K562 (cell line): ENCODE measurements around the gene NAPA. TPM values are rescaled to one million over a fixed set of nuclear protein-coding genes. Genes with fewer than 3 reads are reported as not detected.

Experiments used
- ATAC-seq: fragments of 200-7000 bp; cut with Tn5 transposase; 3 replicates; pipeline ENCODE4 v1.9.1; 2020; ENCODE audit warnings: moderate library complexity
- BruUV-seq: library from RNA; stranded (reverse); fragments of 400-500 nt; replicated peaks from 2 replicates; lab custom pipeline; 2021; lab: Mats Ljungman, UMichigan
- CTCF ChIA-PET: fragments of 300-600 bp; formaldehyde crosslinking; extraction: SDS; loops from one replicate; lab custom pipeline; 2021; ENCODE audit warnings: low intra/inter-chr PET ratio; lab: Yijun Ruan, JAX
- POLR2A ChIA-PET: fragments of 300-600, 350-650 bp; sonication (Branson Sonifier 250); formaldehyde crosslinking; extraction: SDS; loops from one replicate; lab custom pipeline; 2021; ENCODE audit warnings: antibody characterized with exemption, inconsistent platforms; lab: Yijun Ruan, JAX
- DNase-seq, 4 experiments: peaks; one replicate each; pipeline versions ENCODE4 v3.0.0 to v3.0.0-alpha.2; 2011 to 2018; ENCODE audit warnings: low spot score in 3 of 4, mixed read lengths in 3 of 4; ENCODE audit errors: extremely low read depth in 1 of 4
- FAIRE-seq: peaks from 2 replicates; lab custom pipeline; 2011; peaks lifted over from hg19 to GRCh38; lab: Jason Lieb, UNC
- H2AFZ ChIP-seq: 2 replicates; pipeline ENCODE4 v1.6.0; 2011; ENCODE audit warnings: low read depth, low read length, control low read depth, inconsistent platforms
- H3K27ac ChIP-seq: fragments of 200-600 bp; 3 replicates; pipeline ENCODE4 v1.8.0; 2011; ENCODE audit warnings: low read depth, mild to moderate bottlenecking, control low read depth, inconsistent platforms, low read length, moderate library complexity, mixed read lengths; ENCODE audit errors: extremely low read depth
- H3K27me3 ChIP-seq, 2 experiments: fragments of 300-600 bp in 1 of 2; 2 replicates in 1 of 2; 3 replicates in 1 of 2; pipeline versions ENCODE4 v1.6.0 to v1.8.0; 2011; ENCODE audit warnings: inconsistent platforms in 2 of 2, low read length in 2 of 2, mild to moderate bottlenecking in 1 of 2, mixed read lengths in 1 of 2, moderate library complexity in 1 of 2; ENCODE audit not compliant: control insufficient read depth in 2 of 2, insufficient read depth in 2 of 2
- H3K36me3 ChIP-seq: fragments of 300-600 bp; 3 replicates; pipeline ENCODE4 v1.8.0; 2011; ENCODE audit warnings: mild to moderate bottlenecking, low read length, inconsistent platforms; ENCODE audit not compliant: control insufficient read depth, insufficient read depth
- H3K4me1 ChIP-seq, 2 experiments: fragments of 200-600 bp in 1 of 2; replicated peaks in 1 of 2; 2 replicates in 1 of 2; 3 replicates in 1 of 2; pipeline versions ENCODE4 v1.5.1 to v1.8.0; 2011; ENCODE audit warnings: inconsistent platforms in 2 of 2, low read length in 2 of 2, mild to moderate bottlenecking in 1 of 2, mixed read lengths in 1 of 2, moderate library complexity in 1 of 2; ENCODE audit not compliant: control insufficient read depth in 2 of 2, insufficient read depth in 2 of 2
- H3K4me2 ChIP-seq: 2 replicates; pipeline ENCODE4 v1.6.1; 2011; ENCODE audit warnings: low read length, control low read depth, inconsistent platforms, mixed read lengths; ENCODE audit not compliant: insufficient read depth
- H3K4me3 ChIP-seq: fragments of 200-600 bp; sonication (generic), shearing (Covaris generic); 2 replicates; pipeline ENCODE4 v1.5.1; 2016; ENCODE audit warnings: control low read depth, inconsistent platforms
- H3K79me2 ChIP-seq: fragments of 200-600 bp; 3 replicates; pipeline ENCODE4 v1.8.0; 2011; ENCODE audit warnings: low read length, inconsistent platforms; ENCODE audit not compliant: control insufficient read depth, insufficient read depth
- H3K9ac ChIP-seq, 2 experiments: 2 replicates each; pipeline versions ENCODE4 v1.6.0 to v1.6.1; 2011; ENCODE audit warnings: low read depth in 2 of 2, low read length in 2 of 2, control low read depth in 1 of 2, inconsistent platforms in 1 of 2, mild to moderate bottlenecking in 1 of 2, mixed read lengths in 1 of 2; ENCODE audit not compliant: insufficient read depth in 1 of 2
- H3K9me1 ChIP-seq: one replicate; pipeline ENCODE4 v1.6.0; 2011; ENCODE audit warnings: inconsistent platforms, mild to moderate bottlenecking, low read length, moderate library complexity; ENCODE audit not compliant: control insufficient read depth, insufficient read depth
- H3K9me3 ChIP-seq: replicated peaks from 2 replicates; pipeline ENCODE4 v1.5.1; 2011; ENCODE audit warnings: low read depth, low read length, inconsistent platforms; ENCODE audit not compliant: control insufficient read depth, insufficient read depth
- H4K20me1 ChIP-seq: replicated peaks from 2 replicates; pipeline ENCODE4 v1.6.1; 2011; ENCODE audit warnings: low read length, inconsistent platforms, mixed read lengths; ENCODE audit not compliant: control insufficient read depth, insufficient read depth
- DLX4 ChIP-seq: fragments of 250-450 bp; sonication (Bioruptor Pico); IDR thresholded peaks from 2 replicates; pipeline ENCODE4 v1.6.1; 2021; ENCODE audit warnings: mild to moderate bottlenecking
- E4F1 ChIP-seq: fragments of 250-450 bp; sonication (Bioruptor Pico); IDR thresholded peaks from 2 replicates; pipeline ENCODE4 v1.5.0; 2021; ENCODE audit warnings: mild to moderate bottlenecking, borderline replicate concordance
- HEY1 ChIP-seq: fragments of 250-450 bp; sonication (Bioruptor Pico); IDR thresholded peaks from 2 replicates; pipeline ENCODE4 v1.5.0; 2020; ENCODE audit warnings: mild to moderate bottlenecking, moderate library complexity, borderline replicate concordance
- LARP7 ChIP-seq: fragments of 450-650 bp; IDR thresholded peaks from 2 replicates; pipeline ENCODE4 v1.6.1; 2016
- NEUROD1 ChIP-seq: fragments of 150-350 bp; IDR thresholded peaks from 2 replicates; pipeline ENCODE4 v1.6.1; 2014; ENCODE audit warnings: borderline replicate concordance, low read length, low read depth; ENCODE audit not compliant: partially characterized antibody
- PHB2 ChIP-seq: fragments of 450-650 bp; IDR thresholded peaks from 2 replicates; pipeline ENCODE4 v1.6.1; 2017; ENCODE audit warnings: low read depth
- POLR2H ChIP-seq: IDR thresholded peaks from 2 replicates; pipeline ENCODE4 v1.6.1; 2016; ENCODE audit warnings: missing genetic modification characterization, low read depth, mild to moderate bottlenecking, control low read depth, missing compliant biosample characterization, moderate library complexity
- RCOR1 ChIP-seq, 2 experiments: IDR thresholded peaks; 2 replicates each; pipeline ENCODE4 v1.6.1; 2012; ENCODE audit warnings: low read depth in 2 of 2, low read length in 2 of 2, borderline replicate concordance in 1 of 2, improper control_type of control experiment in 1 of 2
- RFX5 ChIP-seq: IDR thresholded peaks from 2 replicates; pipeline ENCODE4 v1.6.1; 2011; ENCODE audit warnings: low read depth, mild to moderate bottlenecking, improper control_type of control experiment, low read length
- SMAD1 ChIP-seq: fragments of 150-350 bp; IDR thresholded peaks from 2 replicates; pipeline ENCODE4 v1.6.1; 2014; ENCODE audit warnings: low read length, low read depth; ENCODE audit not compliant: partially characterized antibody
- SP2 ChIP-seq: IDR thresholded peaks from 2 replicates; pipeline ENCODE4 v1.6.1; 2011; ENCODE audit warnings: mild to moderate bottlenecking, low read depth, low read length, moderate library complexity; ENCODE audit not compliant: poor library complexity, severe bottlenecking; ENCODE audit errors: extremely low read depth
- TCF3 ChIP-seq: sonication (generic); formaldehyde crosslinking; IDR thresholded peaks from 2 replicates; pipeline ENCODE4 v1.4.0; 2020; ENCODE audit warnings: mild to moderate bottlenecking, missing genetic modification reagents
- TEAD1 ChIP-seq, 2 experiments: fragments of 450-650 bp in 1 of 2; sonication (generic) in 1 of 2; formaldehyde crosslinking; IDR thresholded peaks; 2 replicates each; pipeline versions ENCODE4 v1.4.0 to v1.8.0; 2020 to 2022; ENCODE audit warnings: mild to moderate bottlenecking in 2 of 2, missing genetic modification reagents in 1 of 2
- TRIM28 ChIP-seq: fragments of 450-650 bp; IDR thresholded peaks from 2 replicates; pipeline ENCODE4 v1.6.1; 2017
- ZNF134 ChIP-seq: fragments of 250-450 bp; sonication (Bioruptor Pico); conservative IDR thresholded peaks from 2 replicates; pipeline ENCODE4 v1.4.0; 2020
- ZNF140 ChIP-seq: fragments of 250-450 bp; sonication (Bioruptor Pico); IDR thresholded peaks from 2 replicates; pipeline ENCODE4 v1.8.0; 2021; ENCODE audit warnings: moderate library complexity, mild to moderate bottlenecking, inconsistent platforms
- ZNF224 ChIP-seq: sonication (generic); formaldehyde crosslinking; IDR thresholded peaks from 2 replicates; pipeline ENCODE4 v1.8.0; 2022; ENCODE audit warnings: mild to moderate bottlenecking, missing genetic modification reagents
- ZNF41 ChIP-seq: fragments of 250-450 bp; sonication (Bioruptor Pico); conservative IDR thresholded peaks from 2 replicates; pipeline ENCODE4 v1.4.0; 2020; ENCODE audit warnings: mild to moderate bottlenecking
- WGBS: fragments of 100-300 bp; shearing (Covaris generic); methylation state at CpG from one replicate; pipeline ENCODE4 v1.1.6; 2016; ENCODE audit warnings: low coverage, mixed read lengths; ENCODE audit not compliant: insufficient coverage; ENCODE audit errors: missing lambda C conversion rate; 5-methylcytosine and 5-hydroxymethylcytosine counted together
- in situ Hi-C: fragments of 300-500 bp; cut with MboI; formaldehyde crosslinking; loops from 4 replicates; pipeline ENCODE4 v1.15.0; 2018; ENCODE audit warnings: inconsistent platforms, mixed read lengths
- intact Hi-C: fragments of 100-400 bp; cut with micrococcal nuclease; formaldehyde crosslinking; loops from 2 replicates; pipeline ENCODE4 v1.14.2; 2022
- polyA plus RNA-seq, 8 experiments: library from polyadenylated mRNA; depleted of rRNA in 4 of 8; stranded (reverse) in 5 of 8; unstranded in 3 of 8; fragments of >200 nt; fragmentation: Nextera tagmentation in 2 of 8; fragmentation: Illumina TruSeq in 1 of 8; extraction: Ambion mirVana in 2 of 8; extraction: Trizol in 1 of 8; gene quantifications; 2 replicates each; pipeline versions ENCODE4 v1.2.1 to v1.2.3, GENCODE V29; 2011 to 2014; ENCODE audit warnings: inconsistent platforms in 1 of 8, missing spikeins in 1 of 8
- total RNA-seq, 7 experiments: library from RNA; depleted of rRNA in 6 of 7; stranded (reverse); fragments of >200 nt in 6 of 7; fragmentation: Illumina TruSeq in 2 of 7; extraction: Trizol in 2 of 7; gene quantifications; 2 replicates each; pipeline versions ENCODE4 v1.2.1 to v1.2.3, GENCODE V29; 2011 to 2021; ENCODE audit warnings: low replicate concordance in 1 of 7
- TF ChIP-seq, protein P1 (sequence below): fragments of 450-650 bp; IDR thresholded peaks from 2 replicates; pipeline ENCODE4 v1.6.1; 2016; ENCODE audit warnings: antibody characterized with exemption

The NAPA gene
- total and polyA plus RNA-seq, 9 of the 15 experiments (the other 6 are each of a cell fraction or from before 2014, with no cell fraction given) = 5.4 to 98.6 (median 77.5) TPM

DNA sequence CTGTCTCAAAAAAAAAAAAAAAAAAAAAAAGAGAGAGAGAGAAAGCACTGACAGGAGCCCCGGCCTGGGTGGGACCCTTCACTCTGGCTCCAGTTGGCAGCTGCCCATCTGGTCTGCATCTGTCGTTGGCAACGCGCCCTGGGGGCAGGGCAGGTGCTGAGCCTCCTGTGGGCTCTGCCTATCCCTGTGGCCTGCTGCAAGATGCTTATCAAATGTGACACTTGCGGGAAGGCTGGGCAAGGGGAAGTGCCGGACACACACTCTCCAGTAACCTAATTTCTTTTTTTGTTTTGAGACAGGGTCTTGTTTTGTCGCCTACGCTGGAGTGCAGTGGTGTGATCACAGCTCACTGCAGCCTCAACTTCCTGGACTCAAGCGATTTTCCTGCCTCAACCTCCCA lies 20.1 kb downstream of the NAPA start:
- peak; percentile 23 for FAIRE-seq
- no peak for ATAC-seq
- no peak overlapping the region for H3K4me3 ChIP-seq
- H3K9ac ChIP-seq = 0 out of 4 replicates have a peak overlapping the region, but pooled peaks of 1 of the 2 experiments have one; percentile 46
- peaks cover 2% of the 10 kb centered on the region; the same call in 1 of the 3 replicates for H3K79me2 ChIP-seq
- peaks cover 28 to 90% of the 10 kb centered on the region in 2 experiments; a peak in 4 of 5 replicates for H3K4me1 ChIP-seq
- no peaks in the 10 kb centered on the region for H3K27me3 ChIP-seq
- no peaks in the 10 kb centered on the region for H3K9me3 ChIP-seq
- ChIA-PET CTCF (no interaction called here), POLR2A (interaction anchor here (0.5 to 0.9 kb wide), 4 partner anchors 11 to 249 kb away, joined by 3 to 4 read pairs (median 3); no protein-coding TSS in a partner anchor)
- H3K36me3 ChIP-seq = peaks cover 75% of the 10 kb centered on the region
- no peak for DNase-seq
- in situ Hi-C loops (no loop called here), intact Hi-C loops (no loop called here)
- peaks cover 5% of the 10 kb centered on the region for H3K9me1 ChIP-seq
- no peak overlapping the region for H2AFZ ChIP-seq
- H4K20me1 ChIP-seq = 0 out of 2 replicates have a peak, but pooled peaks cover 5% of the 10 kb centered on the region
- H3K4me2 ChIP-seq = no peak overlapping the region
- no peak overlapping the region; the same call in 2 of the 3 replicates for H3K27ac ChIP-seq
- no TSS peak for BruUV-seq
- WGBS = 28% methylated on average over 5 of the region's 9 CpGs
- no peak for TF ChIP-seq ZNF140 (CRISPR knock-in tag)
- TF ChIP-seq, protein P1, sequence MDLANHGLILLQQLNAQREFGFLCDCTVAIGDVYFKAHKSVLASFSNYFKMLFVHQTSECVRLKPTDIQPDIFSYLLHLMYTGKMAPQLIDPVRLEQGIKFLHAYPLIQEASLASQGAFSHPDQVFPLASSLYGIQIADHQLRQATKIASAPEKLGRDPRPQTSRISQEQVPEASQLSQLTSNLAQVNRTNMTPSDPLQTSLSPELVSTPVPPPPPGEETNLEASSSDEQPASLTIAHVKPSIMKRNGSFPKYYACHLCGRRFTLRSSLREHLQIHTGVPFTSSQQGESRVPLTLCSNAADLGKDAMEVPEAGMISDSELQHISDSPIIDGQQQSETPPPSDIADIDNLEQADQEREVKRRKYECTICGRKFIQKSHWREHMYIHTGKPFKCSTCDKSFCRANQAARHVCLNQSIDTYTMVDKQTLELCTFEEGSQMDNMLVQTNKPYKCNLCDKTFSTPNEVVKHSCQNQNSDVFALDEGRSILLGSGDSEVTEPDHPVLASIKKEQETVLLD = no peak
- no peak for TF ChIP-seq SP2
- no peak for TF ChIP-seq RCOR1 (IDR thresholded peaks at IDR 0.05; ENCODE audit: borderline replicate concordance in 1 of 2, low read depth in 2 of 2, low read length in 2 of 2)
- no peak for TF ChIP-seq TEAD1 (CRISPR knock-in tag; IDR thresholded peaks at IDR 0.05)
- TF ChIP-seq TCF3 (CRISPR knock-in tag) = peak; percentile 34; the same call in 1 of the 2 replicates
- no peak for TF ChIP-seq NEUROD1
- TF ChIP-seq E4F1 (CRISPR knock-in tag) = no peak
- TF ChIP-seq SMAD1 = no peak
- TF ChIP-seq DLX4 = no peak
- TF ChIP-seq PHB2 = no peak
- no peak for TF ChIP-seq POLR2H (tag)
- no peak for TF ChIP-seq HEY1 (CRISPR knock-in tag)
- no peak for TF ChIP-seq ZNF41 (CRISPR knock-in tag)
- TF ChIP-seq LARP7 = no peak
- TF ChIP-seq RFX5 = no peak
- no peak for TF ChIP-seq ZNF224 (CRISPR knock-in tag)
- TF ChIP-seq TRIM28 = no peak
- no peak for TF ChIP-seq ZNF134 (CRISPR knock-in tag)
